K562 (cell line): ENCODE results near the gene SCN5A. TPM values are rescaled to one million over a fixed set of nuclear protein-coding genes. Genes with fewer than 3 reads are reported as not detected.
A peak's percentile ranks its signal among the peaks of the same experiment; 100 is the strongest.

Experiments used
- ATAC-seq: fragments of 200-7000 bp; cut with Tn5 transposase; 3 replicates; pipeline ENCODE4 v1.9.1; 2020; ENCODE audit warnings: moderate library complexity
- BruUV-seq: library from RNA; stranded (reverse); fragments of 400-500 nt; replicated peaks from 2 replicates; lab custom pipeline; 2021; lab: Mats Ljungman, UMichigan
- CTCF ChIA-PET: fragments of 300-600 bp; formaldehyde crosslinking; extraction: SDS; loops from one replicate; lab custom pipeline; 2021; ENCODE audit warnings: low intra/inter-chr PET ratio; lab: Yijun Ruan, JAX
- POLR2A ChIA-PET: fragments of 300-600, 350-650 bp; sonication (Branson Sonifier 250); formaldehyde crosslinking; extraction: SDS; loops from one replicate; lab custom pipeline; 2021; ENCODE audit warnings: antibody characterized with exemption, inconsistent platforms; lab: Yijun Ruan, JAX
- DNase-seq, 4 experiments: peaks; one replicate each; pipeline versions ENCODE4 v3.0.0 to v3.0.0-alpha.2; 2011 to 2018; ENCODE audit warnings: low spot score in 3 of 4, mixed read lengths in 3 of 4; ENCODE audit errors: extremely low read depth in 1 of 4
- FAIRE-seq: peaks from 2 replicates; lab custom pipeline; 2011; peaks lifted over from hg19 to GRCh38; lab: Jason Lieb, UNC
- H2AFZ ChIP-seq: 2 replicates; pipeline ENCODE4 v1.6.0; 2011; ENCODE audit warnings: low read depth, low read length, control low read depth, inconsistent platforms
- H3K27ac ChIP-seq: fragments of 200-600 bp; 3 replicates; pipeline ENCODE4 v1.8.0; 2011; ENCODE audit warnings: low read depth, mild to moderate bottlenecking, control low read depth, inconsistent platforms, low read length, moderate library complexity, mixed read lengths; ENCODE audit errors: extremely low read depth
- H3K27me3 ChIP-seq, 2 experiments: fragments of 300-600 bp in 1 of 2; 2 replicates in 1 of 2; 3 replicates in 1 of 2; pipeline versions ENCODE4 v1.6.0 to v1.8.0; 2011; ENCODE audit warnings: inconsistent platforms in 2 of 2, low read length in 2 of 2, mild to moderate bottlenecking in 1 of 2, mixed read lengths in 1 of 2, moderate library complexity in 1 of 2; ENCODE audit not compliant: control insufficient read depth in 2 of 2, insufficient read depth in 2 of 2
- H3K36me3 ChIP-seq: fragments of 300-600 bp; 3 replicates; pipeline ENCODE4 v1.8.0; 2011; ENCODE audit warnings: mild to moderate bottlenecking, low read length, inconsistent platforms; ENCODE audit not compliant: control insufficient read depth, insufficient read depth
- H3K4me1 ChIP-seq, 2 experiments: fragments of 200-600 bp in 1 of 2; replicated peaks in 1 of 2; 2 replicates in 1 of 2; 3 replicates in 1 of 2; pipeline versions ENCODE4 v1.5.1 to v1.8.0; 2011; ENCODE audit warnings: inconsistent platforms in 2 of 2, low read length in 2 of 2, mild to moderate bottlenecking in 1 of 2, mixed read lengths in 1 of 2, moderate library complexity in 1 of 2; ENCODE audit not compliant: control insufficient read depth in 2 of 2, insufficient read depth in 2 of 2
- H3K4me2 ChIP-seq: 2 replicates; pipeline ENCODE4 v1.6.1; 2011; ENCODE audit warnings: low read length, control low read depth, inconsistent platforms, mixed read lengths; ENCODE audit not compliant: insufficient read depth
- H3K4me3 ChIP-seq: fragments of 200-600 bp; sonication (generic), shearing (Covaris generic); 2 replicates; pipeline ENCODE4 v1.5.1; 2016; ENCODE audit warnings: control low read depth, inconsistent platforms
- H3K79me2 ChIP-seq: fragments of 200-600 bp; 3 replicates; pipeline ENCODE4 v1.8.0; 2011; ENCODE audit warnings: low read length, inconsistent platforms; ENCODE audit not compliant: control insufficient read depth, insufficient read depth
- H3K9ac ChIP-seq, 2 experiments: 2 replicates each; pipeline versions ENCODE4 v1.6.0 to v1.6.1; 2011; ENCODE audit warnings: low read depth in 2 of 2, low read length in 2 of 2, control low read depth in 1 of 2, inconsistent platforms in 1 of 2, mild to moderate bottlenecking in 1 of 2, mixed read lengths in 1 of 2; ENCODE audit not compliant: insufficient read depth in 1 of 2
- H3K9me1 ChIP-seq: one replicate; pipeline ENCODE4 v1.6.0; 2011; ENCODE audit warnings: inconsistent platforms, mild to moderate bottlenecking, low read length, moderate library complexity; ENCODE audit not compliant: control insufficient read depth, insufficient read depth
- H3K9me3 ChIP-seq: replicated peaks from 2 replicates; pipeline ENCODE4 v1.5.1; 2011; ENCODE audit warnings: low read depth, low read length, inconsistent platforms; ENCODE audit not compliant: control insufficient read depth, insufficient read depth
- H4K20me1 ChIP-seq: replicated peaks from 2 replicates; pipeline ENCODE4 v1.6.1; 2011; ENCODE audit warnings: low read length, inconsistent platforms, mixed read lengths; ENCODE audit not compliant: control insufficient read depth, insufficient read depth
- CSDE1 ChIP-seq, 2 experiments: fragments of 450-650 bp; IDR thresholded peaks; 2 replicates each; pipeline ENCODE4 v1.6.1; 2016; ENCODE audit warnings: mild to moderate bottlenecking in 1 of 2
- GABPB1 ChIP-seq: sonication (generic); formaldehyde crosslinking; IDR thresholded peaks from 2 replicates; pipeline ENCODE4 v1.8.0; 2022; ENCODE audit warnings: mild to moderate bottlenecking, missing genetic modification reagents
- KDM5B ChIP-seq: fragments of 200-600 bp; sonication (generic); IDR thresholded peaks from 2 replicates; pipeline ENCODE4 v1.6.1; 2012; ENCODE audit warnings: low read depth, mild to moderate bottlenecking, moderate library complexity, low read length, control low read depth, inconsistent platforms; ENCODE audit not compliant: insufficient replicate concordance
- KHSRP ChIP-seq: fragments of 450-650 bp; IDR thresholded peaks from 2 replicates; pipeline ENCODE4 v1.6.1; 2017
- MAFF ChIP-seq: IDR thresholded peaks from 2 replicates; pipeline ENCODE4 v1.6.1; 2012; ENCODE audit warnings: low read length, improper control_type of control experiment
- MCM3 ChIP-seq: fragments of 450-650 bp; IDR thresholded peaks from 2 replicates; pipeline ENCODE4 v1.6.1; 2016
- MYBL2 ChIP-seq, 2 experiments: fragments of 450-650 bp in 1 of 2; sonication (generic) in 1 of 2; formaldehyde crosslinking in 1 of 2; IDR thresholded peaks; 2 replicates each; pipeline versions ENCODE4 v1.6.1 to v1.8.1; 2017 to 2022; ENCODE audit warnings: borderline replicate concordance in 1 of 2, inconsistent platforms in 1 of 2, low read depth in 1 of 2, mild to moderate bottlenecking in 1 of 2, missing genetic modification reagents in 1 of 2, moderate library complexity in 1 of 2
- MYNN ChIP-seq, 2 experiments: sonication (generic); formaldehyde crosslinking in 1 of 2; IDR thresholded peaks; 2 replicates each; pipeline versions ENCODE4 v1.5.0 to v1.6.1; 2016 to 2020; ENCODE audit warnings: antibody characterized with exemption in 1 of 2, missing genetic modification reagents in 1 of 2
- TCF7 ChIP-seq: sonication (generic); IDR thresholded peaks from 2 replicates; pipeline ENCODE4 v1.6.1; 2016; ENCODE audit warnings: antibody characterized with exemption, borderline replicate concordance
- TCFL5 ChIP-seq: fragments of 250-450 bp; sonication (Bioruptor Pico); conservative IDR thresholded peaks from 2 replicates; pipeline ENCODE4 v1.6.1; 2021; ENCODE audit warnings: mild to moderate bottlenecking, moderate library complexity, matching md5 sums
- TRIM28 ChIP-seq: fragments of 450-650 bp; IDR thresholded peaks from 2 replicates; pipeline ENCODE4 v1.6.1; 2017
- ZNF584 ChIP-seq: fragments of 200-800 bp; sonication (Bioruptor generic); IDR thresholded peaks from 2 replicates; pipeline ENCODE4 v1.6.1; 2016; ENCODE audit warnings: low read depth, mild to moderate bottlenecking, missing genetic modification characterization, missing compliant biosample characterization
- ZNF696 ChIP-seq: fragments of 250-450 bp; sonication (Bioruptor Pico); conservative IDR thresholded peaks from 2 replicates; pipeline ENCODE4 v1.4.0; 2020; ENCODE audit warnings: mild to moderate bottlenecking, moderate library complexity
- WGBS: fragments of 100-300 bp; shearing (Covaris generic); methylation state at CpG from one replicate; pipeline ENCODE4 v1.1.6; 2016; ENCODE audit warnings: low coverage, mixed read lengths; ENCODE audit not compliant: insufficient coverage; ENCODE audit errors: missing lambda C conversion rate; 5-methylcytosine and 5-hydroxymethylcytosine counted together
- in situ Hi-C: fragments of 300-500 bp; cut with MboI; formaldehyde crosslinking; loops from 4 replicates; pipeline ENCODE4 v1.15.0; 2018; ENCODE audit warnings: inconsistent platforms, mixed read lengths
- intact Hi-C: fragments of 100-400 bp; cut with micrococcal nuclease; formaldehyde crosslinking; loops from 2 replicates; pipeline ENCODE4 v1.14.2; 2022
- polyA plus RNA-seq, 8 experiments: library from polyadenylated mRNA; depleted of rRNA in 4 of 8; stranded (reverse) in 5 of 8; unstranded in 3 of 8; fragments of >200 nt; fragmentation: Nextera tagmentation in 2 of 8; fragmentation: Illumina TruSeq in 1 of 8; extraction: Ambion mirVana in 2 of 8; extraction: Trizol in 1 of 8; gene quantifications; 2 replicates each; pipeline versions ENCODE4 v1.2.1 to v1.2.3, GENCODE V29; 2011 to 2014; ENCODE audit warnings: inconsistent platforms in 1 of 8, missing spikeins in 1 of 8
- total RNA-seq, 7 experiments: library from RNA; depleted of rRNA in 6 of 7; stranded (reverse); fragments of >200 nt in 6 of 7; fragmentation: Illumina TruSeq in 2 of 7; extraction: Trizol in 2 of 7; gene quantifications; 2 replicates each; pipeline versions ENCODE4 v1.2.1 to v1.2.3, GENCODE V29; 2011 to 2021; ENCODE audit warnings: low replicate concordance in 1 of 7

Gene SCN5A
- total and polyA plus RNA-seq, 9 of the 15 experiments (the other 6 are each of a cell fraction or from before 2014, with no cell fraction given), result 0.07 to 1.4 (median 0.21) TPM; not detected in 2

- ATAC-seq, result peak; percentile 33; the same call in 2 of the 3 replicates
- CTCF ChIA-PET, result no interaction called here
- H3K27me3 ChIP-seq, result peaks cover 52 to 72% of the 10 kb centered on the region in 2 experiments
Observed at GRCh38 chr3:38549957-38550840, 99.3 kb downstream of the SCN5A start.

More at GRCh38 chr3:38549957-38550840, 99.3 kb downstream of the SCN5A start:
- no peak overlapping the region for H3K4me3 ChIP-seq
- no peaks in the 10 kb centered on the region for H3K36me3 ChIP-seq
- no peaks in the 10 kb centered on the region for H3K9me1 ChIP-seq
- WGBS, result 7% methylated on average over 33 of the region's 33 CpGs
- no peaks in the 10 kb centered on the region for H3K79me2 ChIP-seq
- intact Hi-C loops (no loop called here), in situ Hi-C loops (no loop called here)
- no peaks in the 10 kb centered on the region; a peak in 1 of 5 replicates for H3K4me1 ChIP-seq
- no peaks in the 10 kb centered on the region for H3K9me3 ChIP-seq
- FAIRE-seq, result no peak
- POLR2A ChIA-PET, result no interaction called here
- H4K20me1 ChIP-seq, result no peaks in the 10 kb centered on the region; the same call in 1 of the 2 replicates
- TF ChIP-seq CSDE1 (IDR thresholded peaks at IDR 0.05), result no peak
- no peak for TF ChIP-seq TCF7
- TF ChIP-seq KHSRP, result no peak
- TF ChIP-seq GABPB1 (CRISPR knock-in tag), result no peak
- TF ChIP-seq KDM5B, result no peak
- no peak for TF ChIP-seq MAFF
- no peak for TF ChIP-seq TRIM28
- TF ChIP-seq MCM3, result no peak
- no peak for TF ChIP-seq MYBL2 (IDR thresholded peaks at IDR 0.05; ENCODE audit: low read depth)
- no peak for TF ChIP-seq MYBL2 (CRISPR knock-in tag; IDR thresholded peaks at IDR 0.05; ENCODE audit: borderline replicate concordance)
- no peak for TF ChIP-seq TCFL5
- TF ChIP-seq ZNF696 (CRISPR knock-in tag), result no peak
- no peak for TF ChIP-seq ZNF584
- no peak for TF ChIP-seq MYNN (IDR thresholded peaks at IDR 0.05)
- TF ChIP-seq MYNN (CRISPR knock-in tag; IDR thresholded peaks at IDR 0.05), result no peak
- no peak overlapping the region for H3K27ac ChIP-seq
- DNase-seq, result no peak
- BruUV-seq, result no TSS peak
- H3K9ac ChIP-seq, result peak overlapping the region in 1 of 2 experiments; percentile 16; a peak in 1 of 4 replicates
- H2AFZ ChIP-seq, result no peak overlapping the region
- no peak overlapping the region for H3K4me2 ChIP-seq
